GM10248 (cell line): ENCODE data around the gene PSMD12.
A peak's percentile ranks its signal among the peaks of the same experiment; 100 is the strongest.

Experiments
- CTCF ChIA-PET: fragments of 300-600 bp; sonication (Branson Sonifier 250); formaldehyde crosslinking; extraction: SDS; loops from one replicate; lab custom pipeline; 2021; ENCODE audit warnings: antibody characterized with exemption; lab: Yijun Ruan, JAX
- POLR2A ChIA-PET: fragments of 350-650 bp; sonication (Branson Sonifier 250); formaldehyde crosslinking; extraction: SDS; loops from one replicate; lab custom pipeline; 2020; ENCODE audit warnings: antibody characterized with exemption; lab: Yijun Ruan, JAX
- DNase-seq: peaks from one replicate; pipeline ENCODE4 v3.0.0; 2012; ENCODE audit errors: extremely low spot score
- CTCF ChIP-seq: IDR thresholded peaks from 2 replicates; pipeline ENCODE4 v1.5.1; 2012; ENCODE audit warnings: mild to moderate bottlenecking, low read depth; ENCODE audit errors: extremely low read depth, missing control alignments, control extremely low read depth

The PSMD12 gene

DNA sequence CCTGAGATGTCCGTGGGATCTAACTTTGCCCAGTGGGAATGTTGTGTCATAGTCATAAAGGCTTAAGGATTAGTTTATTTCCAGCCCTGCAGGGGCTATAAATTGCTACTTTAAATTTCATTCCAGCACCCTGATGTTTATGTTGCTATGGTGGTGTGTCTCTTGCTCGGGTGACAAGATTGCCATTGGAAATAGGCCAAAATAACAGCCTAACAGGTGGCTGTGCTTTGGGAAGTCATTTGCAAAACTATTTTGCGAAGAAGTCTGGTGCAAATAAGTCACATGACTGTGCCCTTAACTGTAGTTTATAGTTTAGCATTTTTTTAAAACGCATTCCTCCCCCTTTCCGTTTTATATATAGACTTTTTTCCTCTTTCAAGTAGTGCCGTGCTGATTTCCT lies 33.8 kb upstream of the PSMD12 start:
- CTCF ChIA-PET: no interaction called here
- TF ChIP-seq CTCF: no peak
- no peak for DNase-seq
- POLR2A ChIA-PET: no interaction called here

DNA sequence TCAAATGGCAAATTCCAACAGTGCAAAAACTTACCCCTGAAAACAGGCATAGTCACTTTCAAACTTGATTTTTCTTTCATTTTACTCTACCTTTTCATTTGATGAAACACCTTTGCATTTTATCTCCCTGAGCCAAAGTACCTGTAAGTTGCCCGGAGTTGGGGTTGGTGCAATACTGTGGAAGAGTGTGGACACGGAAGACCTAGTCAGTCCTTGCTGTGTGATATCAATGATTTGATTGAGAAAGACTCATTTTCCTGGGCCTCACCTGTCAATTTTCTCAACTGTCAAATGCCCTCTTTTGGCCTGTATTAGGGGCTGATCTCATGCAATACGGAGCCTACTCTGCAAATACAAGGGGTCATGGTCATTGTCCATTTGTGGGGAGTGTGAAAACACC lies 33.3 kb upstream of the PSMD12 start:
- CTCF ChIA-PET: interaction anchor here (2.0 kb wide), 1 partner anchor 12 kb away, joined by 5 read pairs; no protein-coding TSS in a partner anchor
- POLR2A ChIA-PET: no interaction called here
- no peak for TF ChIP-seq CTCF
- no peak for DNase-seq

- DNase-seq: no peak
- CTCF ChIA-PET: interaction anchor here (0.8 to 2.8 kb wide), 5 partner anchors 14 to 81 kb away, joined by 3 to 10 read pairs (median 5); no protein-coding TSS in a partner anchor
- POLR2A ChIA-PET: interaction anchor here (0.6 kb wide), 1 partner anchor 8 kb away, joined by 5 read pairs; no protein-coding TSS in a partner anchor
- TF ChIP-seq CTCF: no peak
Measured at GRCh38 chr17:67393809-67394397, 27.5 kb upstream of the PSMD12 start.

- CTCF ChIA-PET: interaction anchor here (1.3 to 2.2 kb wide), 2 partner anchors 17 to 203 kb away, joined by 3 to 10 read pairs; no protein-coding TSS in a partner anchor
- DNase-seq: no peak
- no peak for TF ChIP-seq CTCF
Measured at GRCh38 chr17:67392111-67392510, 25.7 kb upstream of the PSMD12 start.

DNA sequence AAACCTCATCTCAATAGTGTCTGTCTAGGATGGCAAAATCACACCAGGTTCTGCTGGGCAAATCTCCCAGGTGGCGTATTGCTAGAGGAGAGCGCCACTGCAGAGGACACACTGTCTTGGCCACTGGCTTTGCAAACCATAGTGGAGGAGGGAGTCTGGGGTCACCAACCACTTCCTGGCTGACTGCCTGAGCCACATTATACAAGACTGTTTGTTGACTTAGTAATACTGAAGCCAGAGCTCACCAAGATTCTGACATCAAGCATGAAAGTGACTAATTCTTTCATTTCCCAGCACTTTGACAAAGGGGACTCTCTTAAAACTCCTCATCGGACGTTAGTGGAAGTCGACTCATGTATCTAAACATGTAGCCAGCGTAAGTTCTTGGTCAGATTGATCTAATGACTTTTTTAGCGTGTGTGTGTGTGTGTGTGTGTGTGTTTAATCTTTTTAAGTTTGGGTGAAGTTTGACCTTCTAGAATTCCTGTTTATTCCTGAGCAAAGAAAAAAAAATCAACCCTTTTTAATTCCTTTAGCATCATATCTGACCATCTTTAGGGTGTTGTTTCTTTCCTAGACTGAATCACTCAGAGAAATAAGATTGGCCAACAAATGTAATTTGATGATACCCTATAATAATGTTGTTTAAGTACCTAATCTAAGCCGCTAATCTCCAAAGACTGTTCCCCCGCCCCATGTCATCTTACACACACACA lies 24.4 kb upstream of the PSMD12 start:
- CTCF ChIA-PET: interaction anchor here (1.1 to 7.1 kb wide), 3 partner anchors 8 to 62 kb away, joined by 3 to 108 read pairs (median 3); partner anchors contain the start of gene PITPNC1
- POLR2A ChIA-PET: no interaction called here
- TF ChIP-seq CTCF: no peak
- peak; percentile 76 for DNase-seq

More at GRCh38 chr17:67392111-67392510, 25.7 kb upstream of the PSMD12 start:
- POLR2A ChIA-PET: no interaction called here

GRCh38 chr17:67390006-67390645 lies 23.7 kb upstream of the PSMD12 start:
- ChIA-PET POLR2A (interaction anchor here (0.8 kb wide), 1 partner anchor 42 kb away, joined by 4 read pairs; no protein-coding TSS in a partner anchor), CTCF (interaction anchor here (0.9 to 7.1 kb wide), 7 partner anchors 8 to 86 kb away, joined by 3 to 108 read pairs (median 3); partner anchors contain the start of genes PITPNC1 and PSMD12)
- no peak for DNase-seq
- TF ChIP-seq CTCF: no peak
